NCI-H2029 treated with DMSO at 0.1 percent for 48 hours (cell line): ENCODE data around the gene USP15.
"Not testable (repeated sequence)": the region's sequence is repeated elsewhere in the genome, so short reads cannot be mapped to it uniquely, and the experiment has no call there.

Source experiments
- DNase-seq: peaks from one replicate; lab custom pipeline; 2025; lab: John Stamatoyannopoulos, UW

USP15 gene

GRCh38 chr12:62328296-62328921, 68.2 kb downstream of the USP15 start:
- DNase-seq = no peak

- no peak for DNase-seq
Observed at GRCh38 chr12:62331306-62331705, 71.1 kb downstream of the USP15 start.

GRCh38 chr12:62332598-62332997, 72.4 kb downstream of the USP15 start:
- no peak for DNase-seq

- no peak for DNase-seq
Observed at GRCh38 chr12:62335057-62335456, 74.9 kb downstream of the USP15 start.

GRCh38 chr12:62335796-62336195, 75.6 kb downstream of the USP15 start:
- no peak for DNase-seq

- not testable (repeated sequence) for DNase-seq
Observed at GRCh38 chr12:62337643-62338042, 77.4 kb downstream of the USP15 start.

GRCh38 chr12:62342614-62343303, 82.6 kb downstream of the USP15 start:
- not testable (repeated sequence) for DNase-seq

- DNase-seq = not testable (repeated sequence)
Observed at GRCh38 chr12:62343304-62344120, 83.3 kb downstream of the USP15 start.

- DNase-seq = not testable (repeated sequence)
Observed at GRCh38 chr12:62344731-62345556, 84.7 kb downstream of the USP15 start.

GRCh38 chr12:62345667-62346066, 85.5 kb downstream of the USP15 start:
- no peak for DNase-seq

GRCh38 chr12:62346817-62347216, 86.6 kb downstream of the USP15 start:
- no peak for DNase-seq

GRCh38 chr12:62347922-62348650, 87.9 kb downstream of the USP15 start:
- no peak for DNase-seq

- DNase-seq = no peak
Observed at GRCh38 chr12:62350554-62350953, 90.3 kb downstream of the USP15 start.

GRCh38 chr12:62351326-62351725, 91.1 kb downstream of the USP15 start:
- no peak for DNase-seq

GRCh38 chr12:62361048-62361447, 100.8 kb downstream of the USP15 start:
- no peak for DNase-seq

- DNase-seq = no peak
Observed at GRCh38 chr12:62363506-62363905, 103.3 kb downstream of the USP15 start.

- not testable (repeated sequence) for DNase-seq
Observed at GRCh38 chr12:62364697-62365096, 104.5 kb downstream of the USP15 start.

GRCh38 chr12:62365846-62366245, 105.6 kb downstream of the USP15 start:
- DNase-seq = not testable (repeated sequence)

GRCh38 chr12:62368430-62369223, 108.4 kb downstream of the USP15 start:
- DNase-seq = not testable (repeated sequence)

- DNase-seq = no peak
Observed at GRCh38 chr12:62370189-62370588, 110.0 kb downstream of the USP15 start.
